HG02870 (cell line): Measurements from ENCODE around the gene ACVR1.

Experiments used
- ATAC-seq: cut with Tn5 transposase; IDR thresholded peaks from one replicate; pipeline ENCODE4 v1.9.1; 2021; ENCODE audit warnings: mild to moderate bottlenecking, moderate library complexity; ENCODE audit not compliant: unreplicated experiment

ACVR1 gene

GRCh38 chr2:157857881-157858280, 18.2 kb downstream of the ACVR1 start:
- no peak for ATAC-seq

GRCh38 chr2:157856187-157856515, 20.0 kb downstream of the ACVR1 start:
- no peak for ATAC-seq

- no peak for ATAC-seq
Measured at GRCh38 chr2:157853820-157854219, 22.3 kb downstream of the ACVR1 start.

- ATAC-seq = no peak
Measured at GRCh38 chr2:157853211-157853610, 22.9 kb downstream of the ACVR1 start.

- ATAC-seq = no peak
Measured at GRCh38 chr2:157849591-157849990, 26.5 kb downstream of the ACVR1 start.

- no peak for ATAC-seq
Measured at GRCh38 chr2:157848213-157848612, 27.9 kb downstream of the ACVR1 start.

GRCh38 chr2:157845081-157845480, 31.0 kb downstream of the ACVR1 start:
- no peak for ATAC-seq

GRCh38 chr2:157843935-157844334, 32.2 kb downstream of the ACVR1 start:
- ATAC-seq = no peak

GRCh38 chr2:157843081-157843480, 33.0 kb downstream of the ACVR1 start:
- no peak for ATAC-seq

- ATAC-seq = no peak
Measured at GRCh38 chr2:157842106-157842879, 33.8 kb downstream of the ACVR1 start.

GRCh38 chr2:157841485-157841884, 34.6 kb downstream of the ACVR1 start:
- ATAC-seq = no peak

- no peak for ATAC-seq
Measured at GRCh38 chr2:157840568-157841156, 35.5 kb downstream of the ACVR1 start.

- ATAC-seq = no peak
Measured at GRCh38 chr2:157839822-157840221, 36.3 kb downstream of the ACVR1 start.

GRCh38 chr2:157839162-157839801, 36.8 kb downstream of the ACVR1 start:
- no peak for ATAC-seq

GRCh38 chr2:157838442-157839161, 37.5 kb downstream of the ACVR1 start:
- no peak for ATAC-seq

- ATAC-seq = no peak
Measured at GRCh38 chr2:157837851-157838441, 38.2 kb downstream of the ACVR1 start.

- no peak for ATAC-seq
Measured at GRCh38 chr2:157836531-157836930, 39.6 kb downstream of the ACVR1 start.

GRCh38 chr2:157835425-157835824, 40.7 kb downstream of the ACVR1 start:
- ATAC-seq = no peak

- ATAC-seq = no peak
Measured at GRCh38 chr2:157835006-157835405, 41.1 kb downstream of the ACVR1 start.

GRCh38 chr2:157833721-157834120, 42.4 kb downstream of the ACVR1 start:
- no peak for ATAC-seq
